Activated CD8-positive, alpha-beta memory T cell treated with anti-CD3 and anti-CD28 coated beads, Interleukin-2, amount 50 U/mL, for 4 hours (primary cell): ENCODE data around the gene ADGRF1.
"Not testable (repeated sequence)": the region's sequence is repeated elsewhere in the genome, so short reads cannot be mapped to it uniquely, and the experiment has no call there.

Source experiments
- DNase-seq: peaks from one replicate; pipeline ENCODE4 v3.0.0-alpha.2; 2020

Gene ADGRF1

GRCh38 chr6:47042275-47042791 is at the start of gene ADGRF1:
ADGRF1 (minus strand) TSS chr6:47042332; CDS start chr6:47029061, 13,271 bp downstream.
- no peak for DNase-seq

- DNase-seq, result no peak
Measured at GRCh38 chr6:47090881-47091280, 48.7 kb upstream of the ADGRF1 start.

- not testable (repeated sequence) for DNase-seq
Measured at GRCh38 chr6:47089473-47089872, 47.3 kb upstream of the ADGRF1 start.

- DNase-seq, result no peak
Measured at GRCh38 chr6:47086051-47086770, 44.1 kb upstream of the ADGRF1 start.

- DNase-seq, result no peak
Measured at GRCh38 chr6:47084610-47085009, 42.5 kb upstream of the ADGRF1 start.

GRCh38 chr6:47083586-47084047 is 41.5 kb upstream of the ADGRF1 start:
- no peak for DNase-seq

DNA sequence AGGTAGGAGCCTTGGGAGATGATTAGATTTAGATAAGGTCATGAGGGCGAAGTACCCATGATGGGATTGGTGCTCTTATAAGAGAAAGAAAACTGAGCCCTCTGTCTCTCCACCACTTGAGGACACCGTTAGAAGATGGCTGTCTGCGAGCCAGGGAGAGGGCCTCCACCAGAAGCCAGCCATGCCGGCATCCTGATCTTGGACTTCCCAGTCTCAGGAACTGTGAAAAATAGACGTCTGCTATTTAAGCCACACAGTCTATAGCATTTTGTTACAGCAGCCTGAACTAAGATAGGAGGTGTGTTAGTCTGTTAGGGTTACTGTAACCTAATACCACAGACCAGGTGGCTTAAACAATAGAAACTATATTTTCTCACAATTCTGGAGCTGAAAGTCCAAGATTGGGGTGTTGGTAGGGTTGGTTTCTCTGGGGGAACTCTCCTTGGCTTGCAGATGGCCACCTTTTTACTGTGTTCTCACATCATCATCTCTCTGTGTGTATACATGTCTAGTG is 38.0 kb upstream of the ADGRF1 start:
- DNase-seq, result no peak

GRCh38 chr6:47079638-47080037 is 37.5 kb upstream of the ADGRF1 start:
- DNase-seq, result no peak

GRCh38 chr6:47078991-47079390 is 36.9 kb upstream of the ADGRF1 start:
- DNase-seq, result no peak

GRCh38 chr6:47076422-47077344 is 34.6 kb upstream of the ADGRF1 start:
- no peak for DNase-seq

DNA sequence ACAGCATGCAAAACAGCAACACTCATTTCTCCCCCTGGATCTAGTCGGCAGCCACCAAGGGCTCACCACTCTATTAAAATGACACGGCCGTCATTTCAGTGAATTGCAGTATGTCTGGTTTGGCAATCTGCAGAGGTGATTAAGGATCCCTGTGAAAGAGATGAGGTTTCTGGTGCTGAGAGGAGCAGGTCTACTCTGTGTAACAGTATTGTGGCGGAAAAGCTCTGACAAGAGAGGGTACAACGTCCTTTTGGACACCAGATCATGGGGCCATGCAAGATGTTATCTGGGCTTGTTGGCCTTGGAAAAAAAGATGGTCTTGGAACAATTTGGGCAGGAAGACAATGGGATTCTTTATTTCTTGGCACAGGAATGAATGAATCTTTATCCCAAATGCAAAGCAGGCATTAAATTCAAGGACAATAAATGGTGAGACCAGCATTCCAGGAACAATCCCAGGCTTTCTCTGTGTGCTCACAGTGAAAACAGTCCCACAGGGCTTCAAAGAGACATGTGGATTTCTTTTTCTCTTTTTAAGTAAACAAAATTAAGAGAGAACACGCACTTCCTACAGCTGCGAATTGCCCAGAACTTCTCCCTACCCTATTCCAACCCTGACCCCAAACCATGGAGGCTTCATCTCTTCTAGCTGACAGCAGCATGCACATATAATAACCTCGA is 33.7 kb upstream of the ADGRF1 start:
- no peak for DNase-seq

- DNase-seq, result no peak
Measured at GRCh38 chr6:47075168-47075567, 33.0 kb upstream of the ADGRF1 start.

DNA sequence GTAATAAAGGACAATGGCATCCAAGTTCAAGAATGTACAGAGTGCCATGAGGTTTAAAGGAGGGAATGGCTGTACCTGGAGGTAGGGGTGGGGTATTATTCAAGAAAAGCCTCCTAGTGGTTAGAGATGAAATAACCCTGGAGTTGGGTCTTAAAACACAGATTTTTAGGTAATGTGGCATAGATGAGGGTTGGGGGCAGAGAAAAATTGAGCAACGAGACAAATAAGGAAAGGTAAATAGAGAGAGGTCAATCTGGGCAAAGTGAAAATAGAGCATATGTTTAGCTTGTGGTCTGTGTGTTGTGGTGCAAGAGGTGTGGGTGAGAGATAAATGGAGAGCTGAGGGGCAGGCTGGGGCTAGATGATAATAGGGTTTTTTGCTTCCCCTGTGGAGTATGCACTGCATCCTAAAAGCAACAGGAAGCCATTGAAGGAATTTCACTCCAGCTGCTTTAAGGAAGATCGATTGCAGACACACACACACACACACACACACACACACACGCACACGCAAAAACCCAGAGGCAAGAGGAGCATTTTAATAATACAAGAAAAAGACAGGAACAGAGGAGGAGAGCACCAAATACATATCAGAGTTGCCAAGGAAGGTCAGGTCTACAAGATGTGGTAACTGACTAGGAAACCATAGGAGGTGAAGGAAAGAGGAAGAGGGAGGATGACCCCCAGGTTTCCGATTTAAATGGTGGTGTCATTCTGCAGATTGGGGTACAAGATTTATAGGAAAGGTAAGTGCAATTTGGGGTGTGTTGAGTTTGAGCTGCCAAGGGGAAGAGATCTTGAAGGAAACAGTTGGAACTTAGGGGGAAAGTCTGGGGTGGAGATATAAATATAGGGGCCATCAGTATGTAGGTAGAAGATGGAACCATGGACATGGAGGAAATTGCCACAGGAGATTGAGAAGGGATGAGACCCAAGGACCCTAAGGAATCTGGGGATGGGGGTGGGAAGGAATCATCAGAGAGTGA is 31.3 kb upstream of the ADGRF1 start:
- no peak for DNase-seq

GRCh38 chr6:47072667-47073066 is 30.5 kb upstream of the ADGRF1 start:
- no peak for DNase-seq

DNA sequence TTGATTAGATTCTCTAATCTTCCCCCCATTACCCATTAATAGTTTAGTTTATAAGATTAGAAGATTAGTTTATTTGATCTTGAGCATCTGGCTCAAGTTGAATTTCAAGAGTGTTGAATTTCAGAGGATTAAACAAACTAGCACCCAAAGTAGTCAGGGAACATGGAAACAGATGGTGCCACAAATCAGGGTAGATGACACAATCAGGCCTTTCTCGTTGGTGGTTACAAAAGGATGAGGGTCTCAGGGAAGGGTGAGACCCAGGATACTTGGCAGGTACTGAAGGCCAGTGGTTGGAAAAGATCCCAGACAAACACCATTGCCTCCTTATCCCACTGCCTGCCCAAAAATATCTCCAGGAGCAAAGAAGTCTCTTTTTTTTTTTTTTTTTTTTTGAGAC is 29.5 kb upstream of the ADGRF1 start:
- no peak for DNase-seq

DNA sequence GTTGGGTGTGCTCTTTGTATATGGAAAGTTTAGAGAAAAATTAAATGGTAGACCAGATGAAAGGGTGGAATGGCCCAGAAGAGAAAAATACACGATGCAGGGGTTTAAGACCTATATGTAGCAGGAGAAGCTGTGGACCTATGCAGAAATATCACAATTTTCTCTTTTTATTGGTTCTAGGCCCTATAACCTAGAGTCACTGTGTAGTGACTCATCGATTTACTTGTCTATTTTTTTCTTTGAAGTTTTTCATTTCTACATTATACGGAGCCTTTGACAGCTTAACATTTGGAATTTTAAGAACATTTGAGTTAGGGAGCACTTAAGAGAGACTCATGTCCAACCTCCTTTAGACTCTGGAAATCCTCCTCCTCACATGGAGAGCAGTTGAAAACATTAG is 28.3 kb upstream of the ADGRF1 start:
- no peak for DNase-seq

- DNase-seq, result no peak
Measured at GRCh38 chr6:47069156-47069555, 27.0 kb upstream of the ADGRF1 start.

GRCh38 chr6:47066418-47066817 is 24.3 kb upstream of the ADGRF1 start:
- DNase-seq, result no peak

DNA sequence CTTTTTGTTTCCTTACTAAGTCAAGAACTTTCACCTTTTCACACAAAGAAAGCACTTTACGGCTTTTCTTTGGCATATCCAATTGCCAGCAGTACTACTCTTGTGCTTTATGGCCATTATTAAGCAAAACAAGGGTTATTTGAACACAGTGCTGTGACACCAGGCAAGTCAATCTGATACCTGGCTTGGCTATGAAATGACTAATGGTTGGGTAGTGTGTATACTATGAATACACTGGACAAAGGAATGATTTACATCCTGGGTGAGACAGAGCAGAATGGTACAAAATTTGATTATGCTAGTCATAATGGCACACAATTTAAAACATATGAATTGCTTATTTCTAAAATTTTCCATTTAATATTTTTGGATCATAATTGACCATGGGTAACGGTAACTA is 22.1 kb upstream of the ADGRF1 start:
- DNase-seq, result no peak

DNA sequence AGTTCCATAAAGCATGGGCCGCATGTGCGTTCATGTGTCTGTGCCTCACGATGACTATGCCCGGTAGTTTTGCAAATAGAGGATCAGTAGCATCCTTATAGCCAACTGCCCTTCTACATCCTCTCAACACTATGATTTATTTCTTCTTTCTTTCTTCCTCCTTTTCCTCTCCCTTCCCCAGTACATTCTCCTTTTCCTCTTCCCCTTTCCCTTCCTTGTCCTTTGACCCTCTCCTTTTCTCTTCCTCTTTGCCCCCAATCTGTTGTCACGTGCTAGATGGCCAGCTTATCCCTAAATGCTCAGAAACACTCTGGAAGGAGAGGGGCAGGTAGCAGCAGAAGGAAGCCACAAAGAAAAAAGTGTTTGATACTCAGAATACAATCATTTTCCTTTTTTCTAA is 20.2 kb upstream of the ADGRF1 start:
- no peak for DNase-seq
